ENCODE data around the gene LEAP2. TPM values are rescaled to one million over a fixed set of nuclear protein-coding genes. Genes with fewer than 3 reads are reported as not detected.

LEAP2 gene
- total RNA-seq, 1 donor from 2014 or later = 0.27 TPM

DNA sequence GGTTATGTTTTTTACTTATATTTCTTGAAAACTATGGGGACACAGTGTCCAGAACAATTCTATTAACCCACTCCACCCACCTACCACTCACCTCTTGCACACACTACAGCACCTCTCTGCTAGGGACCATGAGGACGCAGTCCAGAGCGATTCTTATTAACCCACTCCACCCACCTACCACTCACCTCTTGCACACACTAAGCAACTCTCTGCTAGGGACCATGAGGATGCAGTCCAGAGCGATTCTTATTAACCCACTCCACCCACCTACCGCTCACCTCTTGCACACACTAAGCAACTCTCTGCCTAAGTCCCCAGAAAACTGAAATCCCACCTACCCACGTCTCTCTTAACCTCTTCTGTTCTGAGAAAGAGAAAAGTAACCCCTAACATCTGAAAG, 40.9 kb upstream of the LEAP2 start:
- H3K4me3 ChIP-seq (ENCODE audit: insufficient read depth, low read depth, low read length) = no peak overlapping the region
- DNase-seq (ENCODE audit: low read depth) (no peak), FAIRE-seq (no peak)
- H3K9ac ChIP-seq (ENCODE audit: low read length) = no peak overlapping the region
- H3K27me3 ChIP-seq (ENCODE audit: insufficient read depth, low read length) = no peaks in the 10 kb centered on the region
- H3K4me1 Mint-ChIP-seq (ENCODE audit: low read depth, unreplicated experiment) = no peaks in the 10 kb centered on the region
- H3K36me3 Mint-ChIP-seq (ENCODE audit: low read depth, unreplicated experiment) = peaks cover 4% of the 10 kb centered on the region
- no peak overlapping the region for H2AFZ ChIP-seq (ENCODE audit: low read depth, low read length)
- TF ChIP-seq, protein P1, sequence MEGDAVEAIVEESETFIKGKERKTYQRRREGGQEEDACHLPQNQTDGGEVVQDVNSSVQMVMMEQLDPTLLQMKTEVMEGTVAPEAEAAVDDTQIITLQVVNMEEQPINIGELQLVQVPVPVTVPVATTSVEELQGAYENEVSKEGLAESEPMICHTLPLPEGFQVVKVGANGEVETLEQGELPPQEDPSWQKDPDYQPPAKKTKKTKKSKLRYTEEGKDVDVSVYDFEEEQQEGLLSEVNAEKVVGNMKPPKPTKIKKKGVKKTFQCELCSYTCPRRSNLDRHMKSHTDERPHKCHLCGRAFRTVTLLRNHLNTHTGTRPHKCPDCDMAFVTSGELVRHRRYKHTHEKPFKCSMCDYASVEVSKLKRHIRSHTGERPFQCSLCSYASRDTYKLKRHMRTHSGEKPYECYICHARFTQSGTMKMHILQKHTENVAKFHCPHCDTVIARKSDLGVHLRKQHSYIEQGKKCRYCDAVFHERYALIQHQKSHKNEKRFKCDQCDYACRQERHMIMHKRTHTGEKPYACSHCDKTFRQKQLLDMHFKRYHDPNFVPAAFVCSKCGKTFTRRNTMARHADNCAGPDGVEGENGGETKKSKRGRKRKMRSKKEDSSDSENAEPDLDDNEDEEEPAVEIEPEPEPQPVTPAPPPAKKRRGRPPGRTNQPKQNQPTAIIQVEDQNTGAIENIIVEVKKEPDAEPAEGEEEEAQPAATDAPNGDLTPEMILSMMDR (IDR thresholded peaks at IDR 0.05; ENCODE audit: insufficient read depth, low read depth, low read length) = no peak
- no peak for TF ChIP-seq EZH2 (IDR thresholded peaks at IDR 0.05; ENCODE audit: insufficient read depth, low read length)
- H3K79me2 ChIP-seq (ENCODE audit: insufficient read depth, low read length) = no peaks in the 10 kb centered on the region
- H3K27me3 Mint-ChIP-seq (ENCODE audit: low read depth, unreplicated experiment) = peaks cover 29% of the 10 kb centered on the region
- no peak overlapping the region for H3K27ac ChIP-seq (ENCODE audit: low read depth, low read length)
- no peaks in the 10 kb centered on the region for H3K9me3 ChIP-seq (ENCODE audit: insufficient read depth, low read depth, low read length)
- H3K36me3 ChIP-seq (ENCODE audit: insufficient read depth, low read length) = no peaks in the 10 kb centered on the region
- H4K20me1 ChIP-seq (ENCODE audit: insufficient read depth, low read length) = peaks cover 10% of the 10 kb centered on the region
- no peaks in the 10 kb centered on the region for H3K9me3 Mint-ChIP-seq (ENCODE audit: unreplicated experiment)
- H3K27ac Mint-ChIP-seq (ENCODE audit: unreplicated experiment) = no peak overlapping the region
- H3K4me1 ChIP-seq (ENCODE audit: insufficient read depth, low read length) = no peaks in the 10 kb centered on the region
- no peak overlapping the region for H3K4me3 Mint-ChIP-seq (ENCODE audit: unreplicated experiment)
- no peak overlapping the region for H3K4me2 ChIP-seq (ENCODE audit: low read length)

DNA sequence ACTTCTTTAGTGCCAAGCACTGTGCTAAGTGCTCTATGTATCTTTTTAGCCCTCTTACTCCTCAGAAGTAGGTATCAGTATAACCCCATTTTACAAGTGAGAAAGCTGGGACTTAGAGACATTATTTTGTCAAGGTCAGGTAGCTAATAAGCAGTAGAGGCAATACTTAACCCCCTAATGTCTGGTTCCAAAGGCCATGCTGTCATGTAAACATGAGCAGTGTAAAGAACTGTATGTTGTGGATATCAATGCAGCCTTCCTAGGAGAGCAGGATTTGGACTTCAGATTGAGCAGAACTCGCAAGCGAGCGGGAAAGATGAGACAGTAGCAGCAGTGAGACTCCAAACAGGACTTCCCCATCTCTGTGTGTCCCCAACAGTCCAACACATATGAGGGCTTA, 39.4 kb upstream of the LEAP2 start:
- FAIRE-seq (no peak), DNase-seq (ENCODE audit: low read depth) (no peak)
- peaks cover 2% of the 10 kb centered on the region for H4K20me1 ChIP-seq (ENCODE audit: insufficient read depth, low read length)
- no peaks in the 10 kb centered on the region for H3K4me1 ChIP-seq (ENCODE audit: insufficient read depth, low read length)
- H3K9ac ChIP-seq (ENCODE audit: low read length) = no peak overlapping the region
- H3K27me3 ChIP-seq (ENCODE audit: insufficient read depth, low read length) = no peaks in the 10 kb centered on the region
- H3K4me3 ChIP-seq (ENCODE audit: insufficient read depth, low read depth, low read length) = no peak overlapping the region
- no peaks in the 10 kb centered on the region for H3K4me1 Mint-ChIP-seq (ENCODE audit: low read depth, unreplicated experiment)
- H3K27me3 Mint-ChIP-seq (ENCODE audit: low read depth, unreplicated experiment) = peaks cover 17% of the 10 kb centered on the region
- no peak overlapping the region for H3K27ac ChIP-seq (ENCODE audit: low read depth, low read length)
- no peak overlapping the region for H2AFZ ChIP-seq (ENCODE audit: low read depth, low read length)
- peaks cover 2% of the 10 kb centered on the region for H3K36me3 Mint-ChIP-seq (ENCODE audit: low read depth, unreplicated experiment)
- no peak overlapping the region for H3K4me3 Mint-ChIP-seq (ENCODE audit: unreplicated experiment)
- no peak overlapping the region for H3K27ac Mint-ChIP-seq (ENCODE audit: unreplicated experiment)
- no peak for TF ChIP-seq EZH2 (IDR thresholded peaks at IDR 0.05; ENCODE audit: insufficient read depth, low read length)
- TF ChIP-seq, protein P1 (IDR thresholded peaks at IDR 0.05; ENCODE audit: insufficient read depth, low read depth, low read length) = no peak
- H3K79me2 ChIP-seq (ENCODE audit: insufficient read depth, low read length) = no peaks in the 10 kb centered on the region
- no peaks in the 10 kb centered on the region for H3K36me3 ChIP-seq (ENCODE audit: insufficient read depth, low read length)
- H3K9me3 ChIP-seq (ENCODE audit: insufficient read depth, low read depth, low read length) = no peaks in the 10 kb centered on the region
- no peaks in the 10 kb centered on the region for H3K9me3 Mint-ChIP-seq (ENCODE audit: unreplicated experiment)
- no peak overlapping the region for H3K4me2 ChIP-seq (ENCODE audit: low read length)

- Histone ChIP-seq H3K79me2 (ENCODE audit: insufficient read depth, low read length) (no peaks in the 10 kb centered on the region), H3K4me2 (ENCODE audit: low read length) (no peak overlapping the region), H4K20me1 (ENCODE audit: insufficient read depth, low read length) (no peaks in the 10 kb centered on the region), H3K4me3 (ENCODE audit: insufficient read depth, low read depth, low read length) (no peak overlapping the region), H3K9ac (ENCODE audit: low read length) (no peak overlapping the region), H3K9me3 (ENCODE audit: insufficient read depth, low read depth, low read length) (no peaks in the 10 kb centered on the region), H3K4me1 (ENCODE audit: insufficient read depth, low read length) (peaks cover 14% of the 10 kb centered on the region), H3K36me3 (ENCODE audit: insufficient read depth, low read length) (no peaks in the 10 kb centered on the region), H3K27ac (ENCODE audit: low read depth, low read length) (no peak overlapping the region), H2AFZ (ENCODE audit: low read depth, low read length) (no peak overlapping the region), H3K27me3 (ENCODE audit: insufficient read depth, low read length) (no peaks in the 10 kb centered on the region)
- Mint-ChIP-seq H3K4me1 (ENCODE audit: low read depth, unreplicated experiment) (peaks cover 14% of the 10 kb centered on the region), H3K27me3 (ENCODE audit: low read depth, unreplicated experiment) (peaks cover 9% of the 10 kb centered on the region), H3K4me3 (ENCODE audit: unreplicated experiment) (no peak overlapping the region), H3K9me3 (ENCODE audit: unreplicated experiment) (peaks cover 2% of the 10 kb centered on the region), H3K36me3 (ENCODE audit: low read depth, unreplicated experiment) (no peaks in the 10 kb centered on the region), H3K27ac (ENCODE audit: unreplicated experiment) (no peak overlapping the region)
- TF ChIP-seq, protein P1 (IDR thresholded peaks at IDR 0.05; ENCODE audit: insufficient read depth, low read depth, low read length) = no peak
- TF ChIP-seq EZH2 (IDR thresholded peaks at IDR 0.05; ENCODE audit: insufficient read depth, low read length) = no peak
- FAIRE-seq = no peak
- no peak for DNase-seq (ENCODE audit: low read depth)
These were observed 36.6 kb upstream of the LEAP2 start for GRCh38 chr5:132836852-132837251.
